Activated CD4-positive, alpha-beta T cell treated with anti-CD3 and anti-CD28 coated beads, Interleukin-2, Interleukin-4, amounts not matched to agents 100 ng/mL and 50 ng/mL, durations not matched to agents 16 hours and 8 hours (primary cell): ENCODE measurements around the gene KCNQ4.

Experiments
- DNase-seq: peaks from one replicate; pipeline ENCODE4 v3.0.0-alpha.2; 2020; ENCODE audit warnings: low spot score

The KCNQ4 gene

GRCh38 chr1:40861224-40862003 is 77.8 kb downstream of the KCNQ4 start:
- no peak for DNase-seq

- peak; percentile 95 for DNase-seq
These were observed 78.6 kb downstream of the KCNQ4 start, which contains the start of gene CITED4 for GRCh38 chr1:40862008-40862863. CITED4 (minus strand) TSS chr1:40862363; CDS start chr1:40862127, 236 bp downstream.

GRCh38 chr1:40868051-40868723 is 84.6 kb downstream of the KCNQ4 start:
- peak; percentile 41 for DNase-seq

GRCh38 chr1:40870135-40870728 is 86.6 kb downstream of the KCNQ4 start:
- DNase-seq, result no peak

GRCh38 chr1:40872276-40872675 is 88.7 kb downstream of the KCNQ4 start:
- DNase-seq, result no peak

GRCh38 chr1:40873863-40874472 is 90.4 kb downstream of the KCNQ4 start:
- no peak for DNase-seq

- DNase-seq, result no peak
These were observed 92.8 kb downstream of the KCNQ4 start for GRCh38 chr1:40876436-40876761.

- no peak for DNase-seq
These were observed 93.3 kb downstream of the KCNQ4 start for GRCh38 chr1:40876891-40877290.

GRCh38 chr1:40877698-40878097 is 94.1 kb downstream of the KCNQ4 start:
- no peak for DNase-seq

- DNase-seq, result no peak
These were observed 95.3 kb downstream of the KCNQ4 start for GRCh38 chr1:40878906-40879305.

- DNase-seq, result no peak
These were observed 96.0 kb downstream of the KCNQ4 start for GRCh38 chr1:40879482-40880175.

GRCh38 chr1:40880813-40881549 is 97.4 kb downstream of the KCNQ4 start:
- DNase-seq, result no peak

GRCh38 chr1:40884055-40884795 is 100.6 kb downstream of the KCNQ4 start:
- no peak for DNase-seq

- no peak for DNase-seq
These were observed 102.9 kb downstream of the KCNQ4 start for GRCh38 chr1:40886318-40887011.

GRCh38 chr1:40887012-40887378 is 103.4 kb downstream of the KCNQ4 start:
- no peak for DNase-seq

GRCh38 chr1:40887652-40888051 is 104.1 kb downstream of the KCNQ4 start:
- DNase-seq, result no peak
